ENCODE data around the gene DIP2C. TPM values are rescaled to one million over a fixed set of nuclear protein-coding genes. Genes with fewer than 3 reads are reported as not detected.

Gene DIP2C
- total RNA-seq, 1 donor from 2014 or later: 24.8 TPM

- no peak for DNase-seq (ENCODE audit: low spot score)
Measured at GRCh38 chr10:571688-572451, 117.6 kb downstream of the DIP2C start.

GRCh38 chr10:571166-571565, 118.3 kb downstream of the DIP2C start:
- no peak for DNase-seq (ENCODE audit: low spot score)

GRCh38 chr10:570628-571163, 118.8 kb downstream of the DIP2C start:
- no peak for DNase-seq (ENCODE audit: low spot score)

GRCh38 chr10:569961-570627, 119.4 kb downstream of the DIP2C start:
- DNase-seq (ENCODE audit: low spot score): no peak

DNA sequence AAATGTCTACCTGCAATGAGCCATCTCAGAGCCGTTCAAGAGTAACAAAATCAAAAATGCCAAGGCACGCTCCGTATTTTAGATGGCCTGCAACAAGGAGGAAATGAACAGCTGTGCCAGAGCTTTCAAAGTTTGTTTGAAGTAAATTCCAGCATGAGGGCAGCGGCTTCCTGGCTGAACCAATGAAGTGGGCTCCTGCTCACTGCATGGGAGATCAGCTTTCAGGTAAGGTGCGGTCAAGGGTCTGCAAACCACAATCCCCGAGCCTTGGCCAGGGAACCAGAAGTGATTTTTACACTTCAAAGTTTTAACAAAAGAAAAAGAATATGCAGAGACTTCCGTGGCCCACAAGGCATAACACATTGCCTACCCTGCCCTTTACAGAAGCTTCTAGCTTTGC, 120.6 kb downstream of the DIP2C start:
- DNase-seq (ENCODE audit: low spot score): no peak

DNA sequence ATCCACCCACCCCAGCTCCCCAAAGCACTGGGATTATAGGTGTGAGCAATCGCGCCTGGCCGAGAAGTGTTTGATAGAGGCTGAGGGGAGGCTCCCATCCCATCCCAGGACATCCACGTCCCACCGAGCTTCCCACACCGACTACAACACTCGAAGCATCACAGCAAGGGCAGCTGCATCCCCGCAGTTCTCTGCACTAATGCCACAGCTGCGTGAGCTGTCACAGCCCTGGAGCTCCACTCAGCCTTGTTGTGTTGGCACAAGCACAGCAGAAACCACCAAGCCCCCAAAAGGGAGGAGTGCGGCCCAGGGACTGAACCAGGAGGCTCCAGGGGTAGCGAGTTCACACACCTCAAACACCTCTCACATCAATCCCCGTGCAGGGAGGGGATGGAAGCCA, 121.6 kb downstream of the DIP2C start:
- no peak for DNase-seq (ENCODE audit: low spot score)

- DNase-seq (ENCODE audit: low spot score): no peak
Measured at GRCh38 chr10:566241-566885, 123.1 kb downstream of the DIP2C start.

- no peak for DNase-seq (ENCODE audit: low spot score)
Measured at GRCh38 chr10:565676-566075, 123.8 kb downstream of the DIP2C start.

GRCh38 chr10:565146-565545, 124.3 kb downstream of the DIP2C start:
- no peak for DNase-seq (ENCODE audit: low spot score)

GRCh38 chr10:563827-564226, 125.6 kb downstream of the DIP2C start:
- no peak for DNase-seq (ENCODE audit: low spot score)

DNA sequence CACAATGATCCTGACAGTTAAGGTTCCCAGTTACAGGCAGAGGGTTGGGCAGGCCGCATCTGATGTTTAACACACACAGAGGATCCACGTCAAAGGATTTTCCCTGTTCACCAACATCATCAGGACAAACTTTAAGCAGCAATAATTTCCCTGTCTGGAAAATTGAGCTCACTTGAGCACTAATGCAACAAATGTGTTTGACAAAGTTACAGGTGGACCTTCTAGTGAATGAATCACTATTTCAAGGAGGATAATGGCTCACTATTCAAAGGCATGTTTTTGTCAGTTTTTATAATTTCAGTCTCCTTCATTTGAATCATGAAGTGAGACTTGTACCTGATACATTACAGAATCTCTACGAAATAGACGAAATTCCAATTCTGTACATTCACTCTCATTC, 127.3 kb downstream of the DIP2C start:
- DNase-seq (ENCODE audit: low spot score): no peak

GRCh38 chr10:561721-562120, 127.7 kb downstream of the DIP2C start:
- no peak for DNase-seq (ENCODE audit: low spot score)

DNA sequence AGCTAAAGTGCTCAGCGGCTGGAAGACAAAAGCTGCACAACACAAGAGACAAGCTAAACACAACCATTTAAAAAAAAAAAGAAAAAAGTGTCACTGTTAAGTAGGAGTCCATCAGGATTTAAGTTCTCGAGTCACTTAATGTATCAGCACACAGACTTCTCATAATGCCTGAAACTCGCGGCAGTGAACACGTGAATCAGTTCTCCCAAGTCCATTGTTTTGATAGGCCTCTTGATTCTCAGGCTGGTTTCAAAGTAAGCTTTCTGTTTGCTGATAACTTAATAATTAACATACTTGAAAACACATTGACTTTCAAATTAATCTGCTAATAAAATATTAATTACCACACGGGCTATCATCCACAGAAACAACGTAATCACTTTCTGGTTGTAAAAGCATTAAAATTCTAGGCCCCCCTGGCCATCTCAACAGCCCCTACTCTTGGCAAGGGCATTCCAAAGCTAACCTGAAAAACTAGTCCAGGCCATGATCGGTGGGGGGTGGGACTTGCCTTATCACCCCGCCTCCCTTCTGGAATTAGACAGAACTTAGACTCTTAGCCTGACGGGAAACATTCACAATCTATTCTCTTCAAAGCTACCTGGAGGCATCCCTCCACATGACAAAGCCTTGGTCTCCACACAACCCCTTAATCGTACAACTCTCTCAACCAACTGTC, 129.0 kb downstream of the DIP2C start:
- no peak for DNase-seq (ENCODE audit: low spot score)

GRCh38 chr10:559767-560047, 129.8 kb downstream of the DIP2C start:
- DNase-seq (ENCODE audit: low spot score): no peak

DNA sequence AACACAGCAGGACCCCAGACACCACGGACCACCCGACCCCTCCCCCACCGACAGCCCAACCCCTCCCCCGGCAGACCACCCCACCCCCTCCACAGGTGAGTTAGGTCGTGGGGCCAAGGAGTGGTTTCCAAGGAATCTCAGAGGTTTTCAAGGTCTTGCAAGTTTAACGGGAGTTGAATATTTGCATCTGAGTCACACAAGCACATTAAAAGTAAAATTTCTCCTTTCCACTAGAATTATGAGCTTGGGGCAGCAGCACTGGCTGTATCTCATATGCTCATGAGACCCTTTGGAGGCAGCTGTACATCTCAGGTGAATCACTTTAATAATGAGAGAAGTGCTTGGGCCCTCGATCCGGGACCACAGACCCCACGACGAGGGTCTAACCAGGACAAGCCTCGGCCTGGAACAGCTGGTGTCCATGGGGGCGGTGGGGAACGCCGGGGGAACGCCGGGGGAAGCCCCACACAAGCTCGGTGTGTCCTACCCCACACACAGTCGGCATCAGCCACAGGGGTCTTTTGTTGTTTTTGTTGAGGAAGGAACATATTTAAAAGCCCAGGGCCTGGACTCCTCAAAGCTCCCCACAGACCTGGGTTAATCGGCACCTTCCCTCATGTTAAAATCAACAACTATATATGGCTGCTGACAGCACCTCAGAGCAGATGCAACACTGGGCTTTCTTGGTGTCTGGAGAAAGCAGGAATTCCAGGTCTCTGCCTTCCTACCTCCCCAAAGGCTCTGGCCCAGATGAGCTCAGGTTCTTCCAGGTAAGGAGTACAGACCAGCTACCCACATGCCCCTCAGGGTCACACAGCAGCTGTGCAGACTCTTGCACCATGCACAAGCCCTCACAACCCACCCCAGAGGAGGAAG, 130.3 kb downstream of the DIP2C start:
- DNase-seq (ENCODE audit: low spot score): no peak

DNA sequence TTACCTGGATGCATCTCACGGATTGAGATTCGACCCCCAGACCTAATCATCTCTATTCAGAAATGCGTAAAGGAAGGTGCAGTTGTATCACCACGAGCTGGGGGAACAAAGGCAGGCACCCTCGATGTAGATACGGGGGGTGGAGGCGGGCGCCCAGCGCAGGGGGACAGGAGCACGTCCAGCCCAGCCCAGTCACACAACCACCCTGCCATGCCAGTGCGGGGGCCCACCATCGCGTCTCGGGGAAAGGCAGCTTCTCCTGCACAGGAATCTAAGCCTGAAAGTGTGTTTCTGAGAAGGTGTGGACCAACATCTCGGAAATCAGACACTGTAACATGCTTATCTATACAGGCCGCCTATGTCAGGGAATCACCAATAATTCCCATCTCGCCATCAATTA, 131.1 kb downstream of the DIP2C start:
- DNase-seq (ENCODE audit: low spot score): no peak

GRCh38 chr10:557792-558328, 131.6 kb downstream of the DIP2C start:
- DNase-seq (ENCODE audit: low spot score): no peak

GRCh38 chr10:556971-557637, 132.4 kb downstream of the DIP2C start:
- no peak for DNase-seq (ENCODE audit: low spot score)

- DNase-seq (ENCODE audit: low spot score): no peak
Measured at GRCh38 chr10:555682-556350, 133.7 kb downstream of the DIP2C start.

DNA sequence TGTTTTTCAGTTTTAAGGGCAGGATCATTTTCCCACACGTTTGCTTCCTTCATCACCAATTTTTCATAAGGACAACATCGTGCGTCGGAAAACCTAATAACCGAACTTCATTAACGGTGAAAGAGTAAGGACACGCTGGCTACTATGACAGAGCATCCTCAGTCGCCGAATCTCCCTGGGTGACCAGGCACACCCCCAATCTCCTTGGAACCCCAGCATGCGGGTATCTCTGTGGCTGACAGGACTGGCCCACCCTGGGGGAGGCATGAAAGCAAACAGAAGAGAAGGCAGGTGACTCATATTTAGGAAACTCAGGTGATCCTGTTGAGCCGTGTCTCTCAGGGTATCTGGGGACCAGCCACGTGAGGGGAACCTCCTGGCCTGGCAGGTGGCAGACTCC, 134.2 kb downstream of the DIP2C start:
- DNase-seq (ENCODE audit: low spot score): no peak

Measured in umbilical cord (tissue), 2 donors.